HepG2 (cell line): ENCODE measurements around the gene LDB2. TPM values are rescaled to one million over a fixed set of nuclear protein-coding genes. Genes with fewer than 3 reads are reported as not detected.

Experiments
- ATAC-seq: fragments of 200-7000 bp; cut with Tn5 transposase; 3 replicates; pipeline ENCODE4 v1.9.1; 2020; ENCODE audit warnings: mild to moderate bottlenecking, moderate library complexity
- BruUV-seq: library from RNA; stranded (reverse); fragments of 400-500 nt; replicated peaks from 2 replicates; lab custom pipeline; 2021; lab: Mats Ljungman, UMichigan
- CTCF ChIA-PET: fragments of 300-600 bp; formaldehyde crosslinking; extraction: SDS; loops from one replicate; lab custom pipeline; 2021; ENCODE audit warnings: low total read pairs, inconsistent platforms, low intra/inter-chr PET ratio; lab: Yijun Ruan, JAX
- POLR2A ChIA-PET: fragments of 350-600 bp; sonication (Branson Sonifier 250); formaldehyde crosslinking; loops from one replicate; lab custom pipeline; 2020; ENCODE audit warnings: antibody characterized with exemption, inconsistent platforms; lab: Yijun Ruan, JAX
- DNase-seq: peaks from one replicate; pipeline ENCODE4 v3.0.0-alpha.2; 2015; ENCODE audit warnings: low spot score
- FAIRE-seq: peaks from 3 replicates; lab custom pipeline; 2011; peaks lifted over from hg19 to GRCh38; lab: Jason Lieb, UNC
- H2AFZ ChIP-seq: one replicate; pipeline ENCODE4 v1.6.1; 2011; ENCODE audit warnings: low read length, inconsistent platforms
- H3K27ac ChIP-seq: fragments of 300-600 bp; 3 replicates; pipeline ENCODE4 v1.8.0; 2011; ENCODE audit warnings: mixed run types, mild to moderate bottlenecking, mixed read lengths, low read length, inconsistent platforms; ENCODE audit not compliant: insufficient read depth; ENCODE audit errors: extremely low read length
- H3K27me3 ChIP-seq, 2 experiments: fragments of 200-600 bp in 1 of 2; 2 replicates in 1 of 2; 3 replicates in 1 of 2; pipeline versions ENCODE4 v1.6.0 to v1.8.0; 2011; ENCODE audit warnings: low read length in 2 of 2, mild to moderate bottlenecking in 2 of 2, moderate library complexity in 2 of 2, inconsistent platforms in 1 of 2; ENCODE audit not compliant: insufficient read depth in 2 of 2, control insufficient read depth in 1 of 2
- H3K36me3 ChIP-seq, 2 experiments: fragments of 200-600 bp in 1 of 2; replicated peaks in 1 of 2; 2 replicates in 1 of 2; 3 replicates in 1 of 2; pipeline versions ENCODE4 v1.5.1 to v1.8.0; 2011; ENCODE audit warnings: low read length in 2 of 2, inconsistent platforms in 1 of 2; ENCODE audit not compliant: insufficient read depth in 2 of 2, control insufficient read depth in 1 of 2
- H3K4me1 ChIP-seq: 2 replicates; pipeline ENCODE4 v1.5.1; 2012; ENCODE audit warnings: low read length, inconsistent platforms; ENCODE audit not compliant: insufficient read depth
- H3K4me2 ChIP-seq: 2 replicates; pipeline ENCODE4 v1.6.0; 2011; ENCODE audit warnings: low read depth, low read length, inconsistent platforms
- H3K4me3 ChIP-seq, 3 experiments: fragments of 200-600 bp in 1 of 3; sonication (generic), shearing (Covaris generic) in 1 of 3; replicated peaks in 1 of 3; 2 replicates each; pipeline ENCODE4 v1.5.1; 2011 to 2016; ENCODE audit warnings: low read length in 3 of 3, inconsistent platforms in 2 of 3, low read depth in 2 of 3, mild to moderate bottlenecking in 2 of 3, control low read depth in 1 of 3, mixed read lengths in 1 of 3; ENCODE audit not compliant: insufficient read depth in 1 of 3
- H3K79me2 ChIP-seq: one replicate; pipeline ENCODE4 v1.6.1; 2011; ENCODE audit warnings: low read length, inconsistent platforms; ENCODE audit not compliant: insufficient read depth
- H3K9ac ChIP-seq: 2 replicates; pipeline ENCODE4 v1.6.0; 2011; ENCODE audit warnings: mild to moderate bottlenecking, low read depth, low read length, inconsistent platforms; ENCODE audit not compliant: insufficient read depth
- H3K9me3 ChIP-seq: 2 replicates; pipeline ENCODE4 v1.5.1; 2012; ENCODE audit warnings: mild to moderate bottlenecking, low read length
- H4K20me1 ChIP-seq: 2 replicates; pipeline ENCODE4 v1.6.0; 2011; ENCODE audit warnings: inconsistent platforms, mild to moderate bottlenecking, low read length, moderate library complexity; ENCODE audit not compliant: insufficient read depth
- ETV6 ChIP-seq: sonication (generic); formaldehyde crosslinking; conservative IDR thresholded peaks from 2 replicates; pipeline ENCODE4 v1.4.0; 2020; ENCODE audit warnings: missing genetic modification reagents
- GMEB2 ChIP-seq: IDR thresholded peaks from 2 replicates; pipeline ENCODE4 v1.6.1; 2016; ENCODE audit warnings: missing biosample characterization, missing genetic modification reagents, low read depth
- ISX ChIP-seq: sonication (generic); formaldehyde crosslinking; conservative IDR thresholded peaks from 2 replicates; pipeline ENCODE4 v1.5.0; 2020; ENCODE audit warnings: missing genetic modification reagents
- JUNB ChIP-seq: sonication (generic); formaldehyde crosslinking; IDR thresholded peaks from 2 replicates; pipeline ENCODE4 v1.8.0; 2022; ENCODE audit warnings: missing genetic modification reagents, mild to moderate bottlenecking, borderline replicate concordance
- PTBP1 ChIP-seq: fragments of 200-400 bp; formaldehyde crosslinking; IDR thresholded peaks from 2 replicates; pipeline ENCODE4 v1.6.1; 2018; ENCODE audit warnings: low read length, low read depth; ENCODE audit not compliant: poor library complexity, severe bottlenecking
- REL ChIP-seq: sonication (generic); formaldehyde crosslinking; conservative IDR thresholded peaks from 2 replicates; pipeline ENCODE4 v1.8.0; 2022; ENCODE audit warnings: mild to moderate bottlenecking, missing genetic modification reagents, moderate library complexity
- SMARCE1 ChIP-seq: fragments of 450-650 bp; IDR thresholded peaks from 2 replicates; pipeline ENCODE4 v1.6.1; 2017; ENCODE audit warnings: borderline replicate concordance
- ZNF30 ChIP-seq: sonication (generic); formaldehyde crosslinking; IDR thresholded peaks from 2 replicates; pipeline ENCODE4 v1.5.0; 2020; ENCODE audit warnings: mild to moderate bottlenecking, missing genetic modification reagents
- ZNF326 ChIP-seq: sonication (generic); formaldehyde crosslinking; IDR thresholded peaks from 2 replicates; pipeline ENCODE4 v1.4.0; 2020; ENCODE audit warnings: missing genetic modification reagents, borderline replicate concordance
- ZNF33B ChIP-seq: sonication (generic); formaldehyde crosslinking; IDR thresholded peaks from 2 replicates; pipeline ENCODE4 v1.5.1; 2020; ENCODE audit warnings: mild to moderate bottlenecking, missing genetic modification reagents
- ZNF7 ChIP-seq: IDR thresholded peaks from 2 replicates; pipeline ENCODE4 v1.6.1; 2016; ENCODE audit warnings: missing biosample characterization, missing genetic modification reagents
- ZNF83 ChIP-seq: sonication (generic); formaldehyde crosslinking; IDR thresholded peaks from 2 replicates; pipeline ENCODE4 v1.4.0; 2020; ENCODE audit warnings: missing genetic modification reagents, mild to moderate bottlenecking, borderline replicate concordance
- WGBS: methylation state at CpG from one replicate; pipeline ENCODE4 v1.1.6; 2017; ENCODE audit warnings: low lambda C conversion rate; 5-methylcytosine and 5-hydroxymethylcytosine counted together
- in situ Hi-C: cut with HindIII; loops from 2 replicates; pipeline ENCODE4 v1.10.0; 2017; ENCODE audit warnings: low pct_unique_long_range_greater_than_20kb; ENCODE audit not compliant: extremely low pct_ligation_motif_present
- intact Hi-C: fragments of 100-400 bp; cut with micrococcal nuclease; formaldehyde crosslinking; loops from one replicate; pipeline ENCODE4 v1.10.0; 2022; ENCODE audit not compliant: unreplicated experiment
- polyA plus RNA-seq, 8 experiments: library from polyadenylated mRNA; depleted of rRNA in 3 of 8; stranded (reverse) in 7 of 8; unstranded in 1 of 8; fragments of >200 nt; fragmentation: Illumina TruSeq in 4 of 8; extraction: Trizol in 4 of 8; gene quantifications; 2 replicates each; pipeline versions ENCODE4 v1.2.1 to v1.2.3, GENCODE V29; 2011 to 2016; ENCODE audit warnings: low read depth in 4 of 8, missing spikeins in 1 of 8, mixed read lengths in 1 of 8; ENCODE audit not compliant: insufficient read depth in 1 of 8
- total RNA-seq, 5 experiments: library from RNA; depleted of rRNA; stranded (reverse); fragments of >200 nt; fragmentation: Illumina TruSeq; extraction: Trizol; gene quantifications; 2 replicates each; pipeline ENCODE4 v1.2.3, GENCODE V29; 2016; ENCODE audit warnings: low read depth in 1 of 5
- TF ChIP-seq, protein P1 (sequence below): sonication (generic); formaldehyde crosslinking; IDR thresholded peaks from 2 replicates; pipeline ENCODE4 v1.8.1; 2023; ENCODE audit warnings: mild to moderate bottlenecking, missing genetic modification reagents, borderline replicate concordance

Gene LDB2
- total and polyA plus RNA-seq, 2 of the 13 experiments (the other 11 are each of a cell fraction or from before 2014, with no cell fraction given): not detected

GRCh38 chr4:16767861-16768260 is 130.6 kb downstream of the LDB2 start (continued):
- TF ChIP-seq SMARCE1: no peak
- no peak for TF ChIP-seq ZNF326 (CRISPR knock-in tag)
- no peak for TF ChIP-seq ZNF83 (CRISPR knock-in tag)
- no peak for TF ChIP-seq ISX (CRISPR knock-in tag)
- TF ChIP-seq ZNF7 (CRISPR knock-in tag): no peak
- TF ChIP-seq ZNF30 (CRISPR knock-in tag): no peak
- no peak for TF ChIP-seq REL
- TF ChIP-seq JUNB (CRISPR knock-in tag): no peak
- no peak for TF ChIP-seq ETV6 (CRISPR knock-in tag)
- TF ChIP-seq, all 625 proteins: peak for 0

GRCh38 chr4:16767251-16767650 is 131.2 kb downstream of the LDB2 start:
- POLR2A ChIA-PET: no interaction called here
- Histone ChIP-seq H3K4me3 (no peak overlapping the region), H3K4me2 (no peak overlapping the region), H3K79me2 (no peaks in the 10 kb centered on the region), H3K9ac (no peak overlapping the region), H3K9me3 (no peaks in the 10 kb centered on the region), H3K27ac (no peak overlapping the region), H3K4me1 (no peaks in the 10 kb centered on the region), H3K27me3 (no peaks in the 10 kb centered on the region), H3K36me3 (no peaks in the 10 kb centered on the region), H2AFZ (no peak overlapping the region), H4K20me1 (no peaks in the 10 kb centered on the region)
- no peak for FAIRE-seq
- intact Hi-C loops: no loop called here
- 2% methylated on average over 5 of the region's 5 CpGs for WGBS
- no peak for ATAC-seq
- CTCF ChIA-PET: no interaction called here
- DNase-seq: no peak
- in situ Hi-C loops: no loop called here
- no TSS peak for BruUV-seq
- TF ChIP-seq GMEB2 (no peak), ZNF33B (CRISPR knock-in tag) (no peak), PTBP1 (no peak)
- TF ChIP-seq, protein P1, sequence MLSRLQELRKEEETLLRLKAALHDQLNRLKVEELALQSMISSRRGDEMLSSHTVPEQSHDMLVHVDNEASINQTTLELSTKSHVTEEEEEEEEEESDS: no peak
